Right atrium auricular region (tissue), 2 donors: ENCODE measurements around the gene MACROH2A1. TPM values are rescaled to one million over a fixed set of nuclear protein-coding genes. Genes with fewer than 3 reads are reported as not detected.

ENCODE experiments used
- DNase-seq: peaks from one replicate; pipeline ENCODE4 v3.0.0-alpha.2; 2019; ENCODE audit warnings: low spot score
- H3K27ac ChIP-seq, 2 donors: fragments of 200-600 bp; sonication (generic); 1 replicate in 1 of 2; 2 replicates in 1 of 2; pipeline ENCODE4 v1.5.1; 2016 to 2019
- H3K27me3 ChIP-seq, 2 donors: fragments of 200-600 bp; sonication (generic); one replicate each; pipeline versions ENCODE4 v1.5.1 to v1.6.0; 2017 to 2019
- H3K36me3 ChIP-seq: fragments of 200-600 bp; sonication (generic); one replicate; pipeline ENCODE4 v1.5.1; 2016
- H3K4me1 ChIP-seq, 2 donors: fragments of 200-600 bp; sonication (generic); one replicate each; pipeline versions ENCODE4 v1.5.1 to v1.6.0; 2017 to 2019
- H3K4me3 ChIP-seq, 2 donors: fragments of 200-600 bp; sonication (generic); 1 replicate in 1 of 2; 2 replicates in 1 of 2; pipeline ENCODE4 v1.5.1; 2017 to 2019; ENCODE audit warnings: mild to moderate bottlenecking in 1 of 2, moderate library complexity in 1 of 2
- H3K9me3 ChIP-seq, 2 donors: fragments of 200-600 bp; sonication (generic); one replicate each; pipeline ENCODE4 v1.5.1; 2019
- CTCF ChIP-seq, 2 donors: fragments of 200-600 bp; sonication (generic); IDR thresholded peaks; one replicate each; pipeline ENCODE4 v1.5.1; 2019; ENCODE audit warnings: antibody characterized with exemption in 2 of 2
- total RNA-seq, 2 donors: library from RNA; depleted of rRNA; stranded (reverse); fragments of >200 nt; gene quantifications; one replicate each; pipeline ENCODE4 v1.1.0, GENCODE V29; 2016

The MACROH2A1 gene
- total RNA-seq, 2 donors from 2014 or later, result 149 to 179 TPM

GRCh38 chr5:135426102-135427082 lies 27.4 kb upstream of the MACROH2A1 start:
- DNase-seq, result no peak
- peaks cover 0 to 8% of the 10 kb centered on the region in 2 donors for H3K9me3 ChIP-seq
- peak; percentile 56 to 73 for TF ChIP-seq CTCF (IDR thresholded peaks at IDR 0.05)
- H3K27me3 ChIP-seq, result no peaks in the 10 kb centered on the region
- H3K4me3 ChIP-seq, result no peak overlapping the region
- H3K27ac ChIP-seq, result no peak overlapping the region
- H3K4me1 ChIP-seq, result peaks cover 0 to 13% of the 10 kb centered on the region in 2 donors
- H3K36me3 ChIP-seq, result no peaks in the 10 kb centered on the region

DNA sequence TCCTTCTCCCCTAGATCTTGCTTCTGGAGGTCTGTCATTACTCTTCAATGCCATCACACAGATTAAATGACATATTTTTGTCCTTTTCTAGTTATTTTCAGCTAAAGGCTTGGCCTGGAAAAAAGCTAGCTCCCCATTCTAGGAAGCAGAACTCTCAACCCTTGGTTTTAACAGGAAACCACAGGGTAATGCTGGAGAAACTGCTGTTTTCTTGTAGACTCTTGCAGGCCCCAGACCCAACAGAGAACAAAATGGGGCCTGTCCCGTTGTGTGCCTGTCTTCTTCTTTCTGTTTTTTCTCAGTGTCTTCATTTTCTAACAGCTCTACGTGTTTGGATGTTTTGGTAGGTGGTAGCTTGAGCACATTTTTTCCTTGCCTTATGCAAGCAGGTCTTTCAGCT lies 26.6 kb upstream of the MACROH2A1 start:
- Histone ChIP-seq H3K27ac (no peak overlapping the region), H3K4me1 (peaks cover 0 to 13% of the 10 kb centered on the region in 2 donors), H3K4me3 (no peak overlapping the region), H3K9me3 (peaks cover 0 to 8% of the 10 kb centered on the region in 2 donors), H3K36me3 (no peaks in the 10 kb centered on the region), H3K27me3 (no peaks in the 10 kb centered on the region)
- DNase-seq, result no peak
- TF ChIP-seq CTCF (IDR thresholded peaks at IDR 0.05), result no peak

- Histone ChIP-seq H3K4me1 (peaks cover 0 to 4% of the 10 kb centered on the region in 2 donors), H3K4me3 (no peak overlapping the region), H3K27me3 (no peaks in the 10 kb centered on the region), H3K27ac (no peak overlapping the region), H3K36me3 (no peaks in the 10 kb centered on the region), H3K9me3 (peaks cover 0 to 17% of the 10 kb centered on the region in 2 donors)
- DNase-seq, result no peak
- TF ChIP-seq CTCF (IDR thresholded peaks at IDR 0.05), result no peak
Measured at GRCh38 chr5:135423846-135424168, 24.8 kb upstream of the MACROH2A1 start.

- H3K27me3 ChIP-seq, result no peaks in the 10 kb centered on the region
- no peak for TF ChIP-seq CTCF (IDR thresholded peaks at IDR 0.05)
- peaks cover 0 to 4% of the 10 kb centered on the region in 2 donors for H3K4me1 ChIP-seq
- H3K9me3 ChIP-seq, result peaks cover 0 to 14% of the 10 kb centered on the region in 2 donors
- no peak overlapping the region for H3K4me3 ChIP-seq
- H3K27ac ChIP-seq, result no peak overlapping the region
- no peaks in the 10 kb centered on the region for H3K36me3 ChIP-seq
- DNase-seq, result no peak
Measured at GRCh38 chr5:135423146-135423845, 24.3 kb upstream of the MACROH2A1 start.

DNA sequence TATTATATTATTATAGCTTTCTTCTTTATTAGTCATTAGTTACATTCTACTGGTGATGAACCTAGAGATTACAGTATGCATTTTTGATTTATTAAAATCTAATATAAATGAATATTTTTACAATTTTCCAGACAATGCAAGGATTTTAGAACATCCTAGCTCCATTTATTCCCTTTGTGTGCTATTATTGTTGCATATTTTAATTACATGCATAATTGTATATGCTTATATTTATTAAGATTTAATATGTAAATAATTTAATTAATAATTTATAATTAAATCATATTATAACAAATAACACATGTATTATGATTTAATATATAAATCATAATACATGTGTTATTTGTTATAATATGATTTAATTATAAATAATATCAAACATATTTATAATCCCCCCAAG lies 23.4 kb upstream of the MACROH2A1 start:
- Histone ChIP-seq H3K4me1 (peaks cover 0 to 4% of the 10 kb centered on the region in 2 donors), H3K4me3 (no peak overlapping the region), H3K36me3 (no peaks in the 10 kb centered on the region), H3K9me3 (peaks cover 0 to 12% of the 10 kb centered on the region in 2 donors), H3K27ac (no peak overlapping the region), H3K27me3 (no peaks in the 10 kb centered on the region)
- DNase-seq, result no peak
- no peak for TF ChIP-seq CTCF (IDR thresholded peaks at IDR 0.05)
